SK-N-SH treated with all-trans-retinoic acid at 6 μM for 48 hours (cell line): ENCODE data around the gene PLEKHG5.

ENCODE experiments used
- ATAC-seq: fragments of 200-7000 bp; cut with Tn5 transposase; 3 replicates; pipeline ENCODE4 v1.9.1; 2020; ENCODE audit warnings: mild to moderate bottlenecking, moderate library complexity
- ARNTL ChIP-seq: fragments of 450-650 bp; formaldehyde crosslinking; IDR thresholded peaks from 2 replicates; pipeline ENCODE4 v1.5.0; 2020; ENCODE audit warnings: low read depth, mild to moderate bottlenecking, moderate library complexity, borderline replicate concordance
- BACH2 ChIP-seq: fragments of 250-450 bp; sonication (Bioruptor Pico); IDR thresholded peaks from 2 replicates; pipeline ENCODE4 v1.9.0; 2021; ENCODE audit warnings: mild to moderate bottlenecking, borderline replicate concordance
- CREB5 ChIP-seq: fragments of 250-450 bp; sonication (Bioruptor Pico); IDR thresholded peaks from 2 replicates; pipeline ENCODE4 v1.5.1; 2020; ENCODE audit warnings: low read depth, mild to moderate bottlenecking, moderate library complexity
- CSRNP3 ChIP-seq: fragments of 250-450 bp; sonication (Bioruptor Pico); IDR thresholded peaks from 2 replicates; pipeline ENCODE4 v1.5.1; 2021; ENCODE audit warnings: mild to moderate bottlenecking, moderate library complexity
- ESRRG ChIP-seq: fragments of 250-450 bp; sonication (Bioruptor Pico); IDR thresholded peaks from 2 replicates; pipeline ENCODE4 v1.6.1; 2021; ENCODE audit warnings: mild to moderate bottlenecking
- GLIS3 ChIP-seq: fragments of 250-450 bp; sonication (Bioruptor Pico); IDR thresholded peaks from 2 replicates; pipeline ENCODE4 v1.5.0; 2020; ENCODE audit warnings: mild to moderate bottlenecking, moderate library complexity
- ISL1 ChIP-seq: fragments of 250-450 bp; sonication (Bioruptor Pico); IDR thresholded peaks from 2 replicates; pipeline ENCODE4 v2.1.2; 2022; ENCODE audit warnings: mild to moderate bottlenecking, moderate library complexity
- OSR1 ChIP-seq: fragments of 250-450 bp; sonication (Bioruptor Pico); IDR thresholded peaks from 2 replicates; pipeline ENCODE4 v1.8.0; 2022; ENCODE audit warnings: moderate library complexity, mild to moderate bottlenecking, inconsistent platforms
- PATZ1 ChIP-seq: fragments of 250-450 bp; sonication (Bioruptor Pico); IDR thresholded peaks from 2 replicates; pipeline ENCODE4 v1.8.0; 2020; ENCODE audit warnings: mild to moderate bottlenecking, moderate library complexity, borderline replicate concordance
- POU6F1 ChIP-seq: fragments of 250-450 bp; sonication (Bioruptor Pico); IDR thresholded peaks from 2 replicates; pipeline ENCODE4 v1.8.0; 2021; ENCODE audit warnings: low read depth, mild to moderate bottlenecking, moderate library complexity, borderline replicate concordance
- PPARA ChIP-seq: fragments of 250-450 bp; sonication (Bioruptor Pico); IDR thresholded peaks from 2 replicates; pipeline ENCODE4 v1.5.0; 2020; ENCODE audit warnings: mild to moderate bottlenecking, borderline replicate concordance
- RARB ChIP-seq: fragments of 250-450 bp; sonication (Bioruptor Pico); IDR thresholded peaks from 2 replicates; pipeline ENCODE4 v1.8.0; 2021; ENCODE audit warnings: mild to moderate bottlenecking, moderate library complexity
- SNAI2 ChIP-seq: fragments of 250-450 bp; sonication (Bioruptor Pico); IDR thresholded peaks from 2 replicates; pipeline ENCODE4 v1.5.0; 2020; ENCODE audit warnings: mild to moderate bottlenecking, moderate library complexity
- TCF4 ChIP-seq: fragments of 250-450 bp; sonication (Bioruptor Pico); IDR thresholded peaks from 2 replicates; pipeline ENCODE4 v1.8.0; 2021; ENCODE audit warnings: mild to moderate bottlenecking, moderate library complexity, borderline replicate concordance
- TSHZ2 ChIP-seq: fragments of 250-450 bp; sonication (Bioruptor Pico); IDR thresholded peaks from 2 replicates; pipeline ENCODE4 v1.5.0; 2020; ENCODE audit warnings: mild to moderate bottlenecking, moderate library complexity
- ZC3H10 ChIP-seq: fragments of 250-450 bp; sonication (Bioruptor Pico); IDR thresholded peaks from 2 replicates; pipeline ENCODE4 v1.5.1; 2021; ENCODE audit warnings: mild to moderate bottlenecking, moderate library complexity
- ZFP3 ChIP-seq: fragments of 250-450 bp; sonication (Bioruptor Pico); IDR thresholded peaks from 2 replicates; pipeline ENCODE4 v1.5.0; 2020; ENCODE audit warnings: mild to moderate bottlenecking, moderate library complexity
- ZFP30 ChIP-seq: fragments of 450-650 bp; formaldehyde crosslinking; IDR thresholded peaks from 2 replicates; pipeline ENCODE4 v1.5.0; 2022; ENCODE audit warnings: mild to moderate bottlenecking, moderate library complexity
- ZNF565 ChIP-seq: fragments of 450-650 bp; formaldehyde crosslinking; conservative IDR thresholded peaks from 2 replicates; pipeline ENCODE4 v1.5.0; 2020; ENCODE audit warnings: low read depth, mild to moderate bottlenecking, moderate library complexity
- ZNF70 ChIP-seq: fragments of 450-650 bp; formaldehyde crosslinking; IDR thresholded peaks from 2 replicates; pipeline ENCODE4 v1.5.0; 2020; ENCODE audit warnings: mild to moderate bottlenecking, moderate library complexity
- ZNF8 ChIP-seq: fragments of 450-650 bp; formaldehyde crosslinking; IDR thresholded peaks from 2 replicates; pipeline ENCODE4 v1.5.0; 2020; ENCODE audit warnings: mild to moderate bottlenecking, moderate library complexity

PLEKHG5 gene

GRCh38 chr1:6507037-6507428, 15.6 kb upstream of the PLEKHG5 start:
- no peak for ATAC-seq
- no peak for TF ChIP-seq SNAI2

- ATAC-seq, result no peak
- no peak for TF ChIP-seq OSR1 (CRISPR knock-in tag)
- TF ChIP-seq SNAI2, result no peak
- TF ChIP-seq CSRNP3, result no peak
- TF ChIP-seq ZFP30 (CRISPR knock-in tag), result no peak
- TF ChIP-seq CREB5 (CRISPR knock-in tag), result no peak
- TF ChIP-seq PPARA (CRISPR knock-in tag), result no peak
- no peak for TF ChIP-seq RARB (CRISPR knock-in tag)
- no peak for TF ChIP-seq GLIS3 (CRISPR knock-in tag)
Observed at GRCh38 chr1:6506210-6507036, 15.0 kb upstream of the PLEKHG5 start.

- TF ChIP-seq POU6F1 (CRISPR knock-in tag) (no peak), ZNF70 (no peak), ARNTL (CRISPR knock-in tag) (no peak), TCF4 (CRISPR knock-in tag) (no peak), ZNF8 (CRISPR knock-in tag) (no peak), TSHZ2 (CRISPR knock-in tag) (no peak), ZFP3 (CRISPR knock-in tag) (no peak), OSR1 (CRISPR knock-in tag) (no peak), BACH2 (CRISPR knock-in tag) (no peak), ZC3H10 (no peak), ISL1 (CRISPR knock-in tag) (no peak), ESRRG (no peak), ZNF565 (CRISPR knock-in tag) (no peak), ZFP30 (CRISPR knock-in tag) (no peak), CREB5 (CRISPR knock-in tag) (no peak), CSRNP3 (no peak), PATZ1 (CRISPR knock-in tag) (no peak)
- ATAC-seq, result no peak
Observed at GRCh38 chr1:6505367-6506209, 14.1 kb upstream of the PLEKHG5 start.
